ENCODE data around the gene KSR1. TPM values are rescaled to one million over a fixed set of nuclear protein-coding genes. Genes with fewer than 3 reads are reported as not detected.
"Not testable (repeated sequence)": the region's sequence is repeated elsewhere in the genome, so short reads cannot be mapped to it uniquely, and the experiment has no call there.

KSR1 gene
- total and polyA plus RNA-seq, 5 experiments from 2014 or later, result 0.73 to 25.4 (median 2.0) TPM

DNA sequence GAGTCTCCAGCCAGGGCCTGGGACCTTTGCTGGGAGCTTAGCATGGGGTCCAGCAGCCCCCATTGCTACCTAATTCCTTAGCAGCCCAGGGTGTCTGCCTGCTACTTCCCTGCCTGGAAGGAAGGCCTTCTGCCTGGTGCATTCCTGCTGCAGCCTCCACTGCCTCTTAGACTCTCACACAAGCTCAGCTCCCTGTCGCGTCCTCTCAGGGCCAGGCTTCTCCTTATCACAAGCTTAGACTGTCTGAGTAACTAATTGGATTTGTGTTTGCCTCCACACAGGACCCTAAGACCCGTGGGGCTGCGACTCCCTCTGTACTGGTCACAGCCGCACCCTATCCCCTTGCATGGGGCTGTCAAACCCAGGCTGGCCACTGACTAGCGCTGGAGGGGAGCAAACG is 181.6 kb downstream of the KSR1 start:
- H3K27me3 Mint-ChIP-seq, H3K4me3 Mint-ChIP-seq, H3K9me3 Mint-ChIP-seq, DNase-seq, POLR2A ChIA-PET, ATAC-seq, H3K27ac Mint-ChIP-seq: not testable (repeated sequence)
- Mint-ChIP-seq H3K4me1 (peaks cover 5 to 31% (median 14%) of the 10 kb centered on the region in 4 donors), H3K36me3 (peaks cover 0 to 16% (median 12%) of the 10 kb centered on the region in 3 donors)

DNA sequence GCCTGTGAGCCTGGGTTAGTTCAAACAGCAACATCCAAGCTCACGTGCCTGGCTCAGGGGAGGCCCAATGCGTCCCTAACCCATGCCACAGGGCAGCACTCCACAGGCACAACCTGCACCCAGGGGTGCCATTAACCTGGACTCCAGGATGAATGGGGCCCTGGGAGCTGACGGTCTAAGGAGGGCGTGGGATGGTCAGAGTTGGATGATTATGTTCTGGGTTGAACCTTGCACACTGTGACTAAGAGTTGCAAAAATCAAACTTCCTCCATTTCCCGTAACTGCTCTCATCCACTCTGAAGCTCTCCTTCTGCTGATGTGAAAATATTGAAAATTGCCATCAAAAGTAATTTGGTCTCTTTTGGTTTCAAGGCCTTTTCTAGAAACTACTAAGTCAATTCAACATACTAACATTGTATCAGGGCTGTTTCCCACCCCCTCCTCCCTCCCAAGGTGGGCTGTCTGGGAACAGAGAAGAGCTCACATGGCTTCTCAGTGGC is 182.2 kb downstream of the KSR1 start:
- H3K4me1 Mint-ChIP-seq, result peaks cover 5 to 25% (median 12%) of the 10 kb centered on the region in 4 donors

DNA sequence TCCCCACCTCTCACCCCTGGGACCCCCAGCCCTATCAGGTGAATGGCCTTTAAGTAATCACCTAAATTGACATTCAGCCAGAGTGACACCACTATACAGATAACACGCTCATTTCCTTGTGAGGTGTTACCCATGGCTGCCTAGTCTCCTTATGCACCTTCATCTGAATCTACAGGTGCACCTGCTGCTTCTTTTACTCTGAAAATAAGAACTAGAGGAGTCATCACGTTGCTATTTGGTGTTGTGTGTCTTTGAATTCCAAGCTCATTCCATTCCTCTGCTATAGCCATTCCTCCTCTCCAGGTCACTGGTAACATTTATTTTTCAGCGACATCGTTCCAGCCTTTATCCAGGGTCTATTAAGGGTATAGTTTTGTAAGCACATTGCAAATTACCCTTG is 184.5 kb downstream of the KSR1 start:
- POLR2A ChIA-PET, result no interaction called here
- H3K36me3 Mint-ChIP-seq, result peaks cover 0 to 17% (median 12%) of the 10 kb centered on the region in 3 donors
- H3K4me3 Mint-ChIP-seq, result no peak overlapping the region

More for the DNA sequence above, 182.2 kb downstream of the KSR1 start:
- DNase-seq, H3K27ac Mint-ChIP-seq, H3K4me3 Mint-ChIP-seq, H3K27me3 Mint-ChIP-seq, ATAC-seq, POLR2A ChIA-PET, H3K9me3 Mint-ChIP-seq: not testable (repeated sequence)
- peaks cover 0 to 16% (median 12%) of the 10 kb centered on the region in 3 donors for H3K36me3 Mint-ChIP-seq

DNA sequence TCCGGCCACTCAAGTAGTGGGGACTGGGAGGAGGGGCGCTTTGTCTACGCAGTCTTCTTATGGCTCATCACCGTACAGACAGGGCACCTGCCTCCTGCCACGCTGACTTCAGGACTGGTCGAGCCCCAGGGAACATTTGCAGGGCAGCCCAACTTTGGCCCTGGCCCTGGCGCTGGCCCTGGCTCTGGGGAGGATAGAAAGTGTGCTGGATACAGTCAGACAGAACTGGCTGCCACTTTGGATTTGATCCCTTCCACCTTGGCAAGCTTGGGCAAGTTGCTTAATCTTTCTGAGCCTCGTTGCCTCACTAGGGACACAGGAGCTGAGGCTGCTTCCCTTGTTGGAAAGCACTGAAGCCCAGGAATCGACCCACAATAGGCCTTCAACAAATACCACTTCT is 188.3 kb downstream of the KSR1 start:
- no peaks in the 10 kb centered on the region for H3K27me3 Mint-ChIP-seq

More for the DNA sequence above, 184.5 kb downstream of the KSR1 start:
- H3K27ac Mint-ChIP-seq, result no peak overlapping the region
- H3K9me3 Mint-ChIP-seq, result no peaks in the 10 kb centered on the region
- ATAC-seq (no peak), DNase-seq (no peak)
- no peaks in the 10 kb centered on the region for H3K27me3 Mint-ChIP-seq
- H3K4me1 Mint-ChIP-seq, result peaks cover 0 to 3% (median under 1%) of the 10 kb centered on the region in 4 donors

DNA sequence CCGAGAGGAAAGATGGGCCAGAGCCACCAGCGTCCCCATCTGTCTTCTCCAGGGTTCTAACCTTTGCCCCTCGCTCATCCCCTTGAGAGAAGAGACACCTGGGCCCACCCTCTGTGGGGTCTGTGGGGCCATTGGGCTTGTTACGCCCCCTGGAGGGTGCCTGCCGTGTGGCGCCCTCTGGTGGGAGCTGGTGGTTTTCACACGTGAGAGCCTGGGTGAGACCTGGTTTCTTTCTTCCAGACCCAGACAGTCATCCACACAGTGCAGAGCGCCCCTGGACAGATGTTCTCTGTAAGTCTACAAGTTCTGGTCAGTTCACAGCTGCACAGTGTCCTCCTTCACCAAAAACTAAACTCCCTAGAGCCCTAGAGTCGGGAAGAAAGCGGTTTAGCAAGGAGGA is 189.4 kb downstream of the KSR1 start:
- H3K9me3 Mint-ChIP-seq, H3K36me3 Mint-ChIP-seq, H3K4me1 Mint-ChIP-seq, DNase-seq, ATAC-seq, H3K4me3 Mint-ChIP-seq, H3K27me3 Mint-ChIP-seq, POLR2A ChIA-PET: not testable (repeated sequence)
- peak overlapping the region in 1 of 10 donors; percentile 38 for H3K27ac Mint-ChIP-seq

More for the DNA sequence above, 188.3 kb downstream of the KSR1 start:
- no peak for DNase-seq
- Mint-ChIP-seq H3K4me3 (no peak overlapping the region), H3K36me3 (peaks cover 0 to 14% (median 12%) of the 10 kb centered on the region in 3 donors), H3K4me1 (no peaks in the 10 kb centered on the region), H3K9me3 (no peaks in the 10 kb centered on the region), H3K27ac (no peak overlapping the region)
- ATAC-seq, result no peak
- POLR2A ChIA-PET, result no interaction called here

DNA sequence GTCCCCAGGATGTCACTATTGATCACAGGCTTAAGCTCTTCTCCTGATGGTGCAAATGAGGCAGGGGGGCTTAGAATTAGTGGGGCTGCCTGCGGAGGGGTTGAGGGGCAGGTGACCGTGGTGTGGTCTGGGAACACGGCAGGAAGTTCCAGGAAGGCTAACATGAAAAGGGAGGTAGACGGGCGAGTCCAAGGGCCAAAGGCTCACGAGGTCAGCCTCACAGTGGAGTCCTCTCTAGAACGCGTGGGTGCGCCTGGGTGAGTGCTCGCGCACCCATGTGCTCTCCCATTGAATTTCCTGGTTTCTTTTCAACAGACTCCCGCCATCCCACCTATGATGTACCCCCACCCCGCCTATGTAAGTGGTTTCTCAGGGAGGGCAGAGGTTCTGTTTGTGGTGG is 190.0 kb downstream of the KSR1 start:
- H3K27me3 Mint-ChIP-seq, result no peaks in the 10 kb centered on the region
- no peaks in the 10 kb centered on the region for H3K4me1 Mint-ChIP-seq
- POLR2A ChIA-PET, result no interaction called here
- H3K9me3 Mint-ChIP-seq, result no peaks in the 10 kb centered on the region
- DNase-seq (no peak), ATAC-seq (no peak)
- peaks cover 0 to 5% (median 3%) of the 10 kb centered on the region in 3 donors for H3K36me3 Mint-ChIP-seq
- no peak overlapping the region for H3K27ac Mint-ChIP-seq
- H3K4me3 Mint-ChIP-seq, result no peak overlapping the region

DNA sequence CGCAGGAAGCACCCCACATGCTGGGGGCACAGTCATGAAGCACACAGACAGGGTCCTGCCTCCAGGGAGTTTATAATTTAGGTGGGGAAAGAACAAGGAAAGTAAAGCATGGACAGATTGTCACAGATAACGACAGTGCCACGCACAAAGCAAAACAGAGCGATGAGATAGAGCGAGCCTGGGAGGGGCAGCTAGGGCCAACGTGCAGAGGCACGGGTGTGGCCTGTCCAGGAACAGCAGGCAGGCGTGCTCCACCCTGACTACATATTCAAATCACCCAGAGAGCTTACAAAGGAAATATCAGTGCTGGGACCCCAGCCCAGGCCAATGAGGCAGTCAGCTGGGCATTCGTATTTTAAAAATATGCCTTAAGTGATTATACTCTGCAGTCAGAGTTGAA is 191.5 kb downstream of the KSR1 start:
- Mint-ChIP-seq H3K27ac (no peak overlapping the region), H3K4me3 (no peak overlapping the region), H3K27me3 (peaks cover 0 to 3% (median 0%) of the 10 kb centered on the region in 5 donors), H3K36me3 (peaks cover 0 to 5% (median 0%) of the 10 kb centered on the region in 3 donors), H3K9me3 (no peaks in the 10 kb centered on the region), H3K4me1 (peaks cover 0 to 5% (median 3%) of the 10 kb centered on the region in 4 donors)
- ATAC-seq, result no peak
- DNase-seq, result no peak
- POLR2A ChIA-PET, result no interaction called here

DNA sequence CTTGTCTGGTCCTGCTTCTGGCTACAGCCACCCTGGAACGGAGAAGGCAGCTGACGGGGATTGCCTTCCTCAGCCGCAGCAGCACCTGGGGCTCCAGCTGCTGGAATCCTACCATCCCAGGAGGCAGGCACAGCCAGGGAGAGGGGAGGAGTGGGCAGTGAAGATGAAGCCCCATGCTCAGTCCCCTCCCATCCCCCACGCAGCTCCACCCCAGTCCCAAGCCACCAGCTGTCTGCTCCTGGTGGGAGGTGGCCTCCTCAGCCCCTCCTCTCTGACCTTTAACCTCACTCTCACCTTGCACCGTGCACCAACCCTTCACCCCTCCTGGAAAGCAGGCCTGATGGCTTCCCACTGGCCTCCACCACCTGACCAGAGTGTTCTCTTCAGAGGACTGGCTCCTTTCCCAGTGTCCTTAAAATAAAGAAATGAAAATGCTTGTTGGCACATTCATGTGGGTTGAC is 192.9 kb downstream of the KSR1 start:
- ATAC-seq, H3K27me3 Mint-ChIP-seq, H3K36me3 Mint-ChIP-seq, H3K4me1 Mint-ChIP-seq, DNase-seq, POLR2A ChIA-PET, H3K9me3 Mint-ChIP-seq, H3K4me3 Mint-ChIP-seq: not testable (repeated sequence)
- H3K27ac Mint-ChIP-seq, result peak overlapping the region in 1 of 10 donors; percentile 48

DNA sequence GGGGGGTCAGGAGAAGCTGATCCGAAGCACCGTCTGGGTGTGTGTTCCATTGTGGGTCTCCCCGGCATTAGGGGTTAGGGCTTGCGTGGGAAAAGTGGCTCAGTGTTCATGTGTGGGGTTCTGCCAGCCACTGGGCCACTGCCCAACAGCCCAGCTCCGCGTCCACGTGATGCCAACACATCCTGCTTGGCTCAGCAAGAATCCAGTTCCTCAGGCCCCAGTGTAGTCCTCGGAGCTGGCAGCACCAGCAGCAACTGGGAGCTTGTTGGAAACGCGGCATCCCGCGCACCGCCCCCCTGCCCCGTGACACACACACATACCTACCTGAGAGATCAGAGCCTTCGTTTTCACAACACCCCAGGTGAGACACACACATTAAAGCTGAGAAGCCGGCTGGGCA is 193.7 kb downstream of the KSR1 start:
- H3K4me1 Mint-ChIP-seq, result peaks cover 8 to 10% (median 8%) of the 10 kb centered on the region in 4 donors
- H3K27me3 Mint-ChIP-seq, result peaks cover 0 to 7% (median 0%) of the 10 kb centered on the region in 5 donors
- POLR2A ChIA-PET, result no interaction called here
- H3K9me3 Mint-ChIP-seq, result no peaks in the 10 kb centered on the region
- no peak overlapping the region for H3K27ac Mint-ChIP-seq
- peaks cover 0 to 3% (median 0%) of the 10 kb centered on the region in 3 donors for H3K36me3 Mint-ChIP-seq
- DNase-seq, result no peak
- no peak for ATAC-seq
- no peak overlapping the region for H3K4me3 Mint-ChIP-seq

DNA sequence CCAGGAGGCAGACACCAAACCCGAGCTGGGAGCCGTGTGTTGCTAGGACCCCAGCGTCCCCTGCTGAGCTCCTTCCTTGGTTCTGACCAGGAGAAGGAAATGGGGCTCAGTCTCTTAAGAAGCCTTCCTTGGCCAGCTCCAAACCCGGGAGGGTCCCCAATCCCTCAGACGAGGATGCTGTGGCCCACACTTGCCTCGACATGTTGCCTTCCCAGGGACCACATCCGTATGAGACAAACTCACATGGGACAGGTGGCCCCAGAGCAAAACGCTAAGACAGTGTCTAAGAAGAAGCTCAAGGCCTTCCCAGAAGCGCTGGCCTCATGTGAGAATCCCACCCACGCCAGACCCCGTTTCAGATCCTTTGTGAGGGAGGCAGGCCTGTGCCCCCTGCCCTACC is 194.6 kb downstream of the KSR1 start:
- Mint-ChIP-seq H3K27me3 (peaks cover 0 to 7% (median 0%) of the 10 kb centered on the region in 5 donors), H3K4me1 (peaks cover 8 to 10% (median 8%) of the 10 kb centered on the region in 4 donors), H3K36me3 (peaks cover 0 to 3% (median 0%) of the 10 kb centered on the region in 3 donors), H3K9me3 (no peaks in the 10 kb centered on the region), H3K4me3 (no peak overlapping the region), H3K27ac (no peak overlapping the region)
- POLR2A ChIA-PET, result interaction anchor here (0.6 kb wide), 1 partner anchor 413 kb away, joined by 3 read pairs; no protein-coding TSS in a partner anchor
- ATAC-seq (no peak), DNase-seq (no peak)

DNA sequence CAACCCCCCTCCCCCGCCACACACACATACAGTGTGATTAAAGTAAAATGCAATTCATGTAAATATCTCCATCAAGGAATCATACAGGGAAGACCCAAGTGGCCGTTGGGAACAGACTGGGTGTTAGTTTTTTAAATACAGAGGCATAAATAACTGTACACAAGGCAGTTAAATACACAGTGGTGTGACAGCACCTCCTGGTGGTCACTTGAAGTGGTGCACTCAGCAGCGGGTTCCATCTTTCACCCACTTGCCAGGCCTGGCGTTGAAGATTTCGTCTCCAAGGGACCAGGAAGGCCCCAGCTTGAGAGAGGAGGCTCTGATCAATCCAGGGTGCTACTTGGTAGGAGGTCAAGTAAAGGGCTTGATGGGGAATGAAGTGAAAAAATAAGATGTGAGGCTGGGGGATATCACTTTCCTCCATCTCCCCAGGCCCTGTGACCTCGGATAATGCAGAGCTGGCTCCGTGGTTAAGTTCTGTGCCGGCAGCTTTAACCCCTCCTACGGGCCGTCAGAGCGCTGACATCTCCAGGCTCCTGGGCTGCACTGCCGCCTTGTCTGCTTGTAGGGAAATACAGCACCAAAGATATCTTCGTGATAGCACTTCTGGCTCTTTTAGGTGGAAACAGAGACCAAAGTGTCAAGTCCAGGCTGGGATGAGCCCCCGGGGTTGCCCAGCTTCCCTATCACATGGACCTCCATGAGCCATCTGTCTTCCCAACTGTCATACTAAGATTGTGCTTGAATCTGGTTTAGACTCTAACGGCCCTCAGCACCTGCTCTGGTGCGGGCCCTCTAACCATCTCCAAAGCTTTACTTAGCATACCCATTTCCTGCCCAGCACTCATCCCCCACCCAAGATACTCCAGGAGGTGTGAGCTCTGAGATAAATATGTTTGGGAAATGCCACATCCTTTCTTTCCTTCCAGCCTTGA is 195.4 kb downstream of the KSR1 start:
- peaks cover 0 to 3% (median 0%) of the 10 kb centered on the region in 3 donors for H3K36me3 Mint-ChIP-seq

DNA sequence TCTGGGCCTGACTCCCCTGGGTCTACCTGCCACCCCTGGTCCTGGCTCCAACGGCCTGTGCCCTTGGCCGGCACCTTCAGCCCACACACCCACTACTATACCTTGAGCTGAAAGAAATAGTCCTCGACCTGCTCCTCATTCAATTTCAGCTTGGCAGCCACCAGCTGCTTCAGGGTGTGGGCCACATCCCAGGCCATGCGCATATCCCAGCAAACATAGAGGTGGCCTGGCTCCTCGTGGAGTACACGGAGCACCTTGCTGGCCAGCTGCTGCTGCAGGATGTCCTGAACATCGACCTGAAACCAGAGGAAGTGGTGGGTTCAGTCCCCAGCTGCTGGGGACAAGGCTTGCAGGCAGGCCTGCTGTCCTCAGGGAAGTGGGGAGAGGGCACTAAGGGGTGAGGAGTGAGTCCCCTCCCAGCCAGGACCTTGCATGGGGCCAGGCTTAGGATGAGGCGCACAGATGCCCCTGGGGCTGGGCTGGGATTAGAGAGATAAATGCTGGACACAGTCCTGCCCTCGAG is 197.3 kb downstream of the KSR1 start:
- H3K9me3 Mint-ChIP-seq, DNase-seq, H3K36me3 Mint-ChIP-seq, ATAC-seq, H3K4me3 Mint-ChIP-seq, POLR2A ChIA-PET, H3K27ac Mint-ChIP-seq: not testable (repeated sequence)
- peaks cover 0 to 14% (median 0%) of the 10 kb centered on the region in 5 donors for H3K27me3 Mint-ChIP-seq
- H3K4me1 Mint-ChIP-seq, result peaks cover 8 to 10% (median 8%) of the 10 kb centered on the region in 4 donors

More for the DNA sequence above, 195.4 kb downstream of the KSR1 start:
- H3K4me3 Mint-ChIP-seq, result no peak overlapping the region
- H3K9me3 Mint-ChIP-seq, result no peaks in the 10 kb centered on the region
- peaks cover 0 to 7% (median 0%) of the 10 kb centered on the region in 5 donors for H3K27me3 Mint-ChIP-seq
- H3K4me1 Mint-ChIP-seq, result peaks cover 8 to 10% (median 8%) of the 10 kb centered on the region in 4 donors
- ATAC-seq (peak; percentile 59 to 61), DNase-seq (peak in 9 of 10 donors; percentile 34 to 63 (median 58))
- POLR2A ChIA-PET, result interaction anchor here (0.6 kb wide), 1 partner anchor 414 kb away, joined by 3 read pairs; no protein-coding TSS in a partner anchor
- peak overlapping the region in 1 of 10 donors; percentile 17 for H3K27ac Mint-ChIP-seq

DNA sequence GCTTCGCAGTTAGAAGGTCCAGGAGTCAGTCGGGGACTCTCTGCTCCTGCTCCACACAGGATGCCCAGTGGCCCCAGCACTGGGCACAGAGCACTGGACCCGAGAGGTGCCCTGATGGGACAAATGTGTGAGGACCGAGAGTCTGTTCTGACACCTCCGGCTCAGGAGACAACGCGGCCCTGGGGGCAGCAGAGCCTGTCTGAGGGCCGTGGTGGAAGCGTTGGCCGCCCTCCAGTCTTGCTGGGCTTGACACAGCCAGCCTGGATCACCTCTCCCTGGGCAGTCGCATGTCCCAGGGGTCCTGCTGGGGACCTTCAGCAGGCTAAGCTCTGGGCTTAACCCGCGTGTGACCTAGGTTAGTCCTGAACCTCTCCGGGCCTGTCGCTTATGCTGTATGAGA is 197.9 kb downstream of the KSR1 start:
- peak overlapping the region in 2 of 10 donors; percentile 5 to 30 for H3K27ac Mint-ChIP-seq
- POLR2A ChIA-PET, result no interaction called here
- ATAC-seq (no peak), DNase-seq (no peak)
- H3K4me3 Mint-ChIP-seq, result no peak overlapping the region
- H3K4me1 Mint-ChIP-seq, result peaks cover 8 to 10% (median 8%) of the 10 kb centered on the region in 4 donors
- no peaks in the 10 kb centered on the region for H3K36me3 Mint-ChIP-seq
- no peaks in the 10 kb centered on the region for H3K9me3 Mint-ChIP-seq
- H3K27me3 Mint-ChIP-seq, result peaks cover 0 to 14% (median 0%) of the 10 kb centered on the region in 5 donors
